ENCODE measurements around the gene SF3B6. TPM values are rescaled to one million over a fixed set of nuclear protein-coding genes. Genes with fewer than 3 reads are reported as not detected.
A peak's percentile ranks its signal among the peaks of the same experiment; 100 is the strongest.

The SF3B6 gene
- total and polyA plus RNA-seq, 2 experiments from 2014 or later = 140 to 565 TPM

- TF ChIP-seq ZNF462 (CRISPR knock-in tag; IDR thresholded peaks at IDR 0.05) = no peak
These were observed 47.9 kb upstream of the SF3B6 start (continued) for GRCh38 chr2:24123922-24124580.

- Histone ChIP-seq H3K4me2 (peak within 1 kb of the TSS; percentile 89), H4K20me1 (replicated peaks; ENCODE audit: insufficient read depth) (no peaks in the 10 kb centered on the region), H3K4me1 (ENCODE audit: insufficient read depth) (peaks cover 24% of the 10 kb centered on the region), H3K4me3 (peak within 1 kb of the TSS; percentile 64), H2AFZ (peak within 1 kb of the TSS; percentile 96), H3F3A (replicated peaks; ENCODE audit: low read depth) (no peaks in the 10 kb centered on the region), H3K27me3 (ENCODE audit: insufficient read depth) (peaks cover 11% of the 10 kb centered on the region), H3K36me3 (ENCODE audit: insufficient read depth) (no peaks in the 10 kb centered on the region), H3K9me2 (ENCODE audit: insufficient read depth) (no peaks in the 10 kb centered on the region), H3K27ac (ENCODE audit: low read depth) (no peak within 1 kb of the TSS), H3K79me2 (replicated peaks; ENCODE audit: insufficient read depth) (no peaks in the 10 kb centered on the region)
- peak; percentile 91 for ATAC-seq
- H3K27me3 Mint-ChIP-seq (ENCODE audit: insufficient read depth, low read depth, poor library complexity) = peaks cover 2% of the 10 kb centered on the region
- no peaks in the 10 kb centered on the region for H3K9me3 Mint-ChIP-seq
- H3K27ac Mint-ChIP-seq = no peak within 1 kb of the TSS
- H3K36me3 Mint-ChIP-seq (ENCODE audit: low read depth) = no peaks in the 10 kb centered on the region
- H3K4me3 Mint-ChIP-seq = peak within 1 kb of the TSS; percentile 80
- peak; percentile 86 for DNase-seq (ENCODE audit: low spot score)
- TF ChIP-seq NANOG (IDR thresholded peaks at IDR 0.05; ENCODE audit: borderline replicate concordance) (no peak), POLR2AphosphoS5 (IDR thresholded peaks at IDR 0.05; ENCODE audit: low read depth) (peak; percentile 78)
- peaks cover 23% of the 10 kb centered on the region for H3K4me1 Mint-ChIP-seq
These were observed 47.2 kb upstream of the SF3B6 start, which contains the start of the genes FAM228B and PFN4 for GRCh38 chr2:24123195-24123921. Gene FAM228B (plus strand): TSS chr2:24123469. CDS start chr2:24124362, 893 bp downstream. Gene PFN4 (minus strand): TSS chr2:24123334. CDS start chr2:24122535, 799 bp downstream.
